ENCODE results near the gene CAPN15.

The CAPN15 gene

DNA sequence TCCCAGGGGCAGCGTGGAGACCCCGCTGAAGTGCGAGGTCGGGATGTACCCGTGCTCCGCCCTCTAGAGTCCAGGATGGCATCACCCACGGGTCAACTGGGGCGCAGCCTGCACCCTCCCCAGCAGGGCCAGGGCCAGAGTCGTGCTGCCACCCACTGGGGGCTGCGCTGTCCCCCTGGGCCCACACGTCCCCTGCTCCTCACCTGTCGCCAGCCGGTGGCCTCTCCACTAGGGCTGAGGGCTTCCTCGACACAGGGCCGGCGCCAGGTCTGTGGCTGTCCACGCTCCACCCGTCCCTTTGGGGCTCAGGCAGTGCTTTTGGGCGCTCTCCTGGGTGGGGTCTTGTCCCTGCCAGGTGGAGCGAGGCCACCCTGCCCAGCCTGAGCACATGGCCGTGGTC is 21.1 kb downstream of the CAPN15 start:
- DNase-seq: no peak

DNA sequence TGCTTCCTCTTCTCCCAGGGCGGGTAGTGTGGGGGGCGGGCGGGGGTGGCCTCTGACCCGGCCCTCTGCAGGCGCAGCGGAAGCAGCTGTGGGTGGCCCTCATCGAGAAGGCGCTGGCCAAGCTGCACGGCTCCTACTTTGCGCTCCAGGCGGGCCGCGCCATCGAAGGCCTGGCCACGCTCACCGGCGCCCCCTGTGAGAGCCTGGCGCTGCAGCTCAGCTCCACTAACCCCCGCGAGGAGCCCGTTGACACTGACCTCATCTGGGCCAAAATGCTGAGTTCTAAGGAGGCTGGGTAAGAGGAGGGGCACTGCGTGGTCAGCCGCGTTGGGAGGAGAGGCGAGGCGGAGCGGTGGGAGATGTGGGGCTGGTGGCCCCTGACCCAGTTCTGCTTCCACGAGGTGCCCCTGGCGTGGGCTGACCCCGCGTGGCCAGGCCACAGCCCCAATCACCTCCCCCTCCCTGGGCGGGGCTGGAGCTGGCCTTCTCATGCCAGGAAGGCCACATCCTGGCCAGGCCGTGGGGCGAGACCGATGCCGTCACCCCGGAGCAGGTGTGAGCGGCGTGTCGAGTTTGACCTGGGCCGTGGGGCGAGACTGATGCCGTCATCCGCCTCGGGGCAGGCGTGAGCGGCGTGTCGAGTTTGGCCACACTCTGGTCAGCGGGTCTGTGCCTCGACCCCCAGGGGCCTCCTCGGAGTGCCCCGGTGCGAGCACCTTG is 22.2 kb downstream of the CAPN15 start:
- no peak for DNase-seq

DNA sequence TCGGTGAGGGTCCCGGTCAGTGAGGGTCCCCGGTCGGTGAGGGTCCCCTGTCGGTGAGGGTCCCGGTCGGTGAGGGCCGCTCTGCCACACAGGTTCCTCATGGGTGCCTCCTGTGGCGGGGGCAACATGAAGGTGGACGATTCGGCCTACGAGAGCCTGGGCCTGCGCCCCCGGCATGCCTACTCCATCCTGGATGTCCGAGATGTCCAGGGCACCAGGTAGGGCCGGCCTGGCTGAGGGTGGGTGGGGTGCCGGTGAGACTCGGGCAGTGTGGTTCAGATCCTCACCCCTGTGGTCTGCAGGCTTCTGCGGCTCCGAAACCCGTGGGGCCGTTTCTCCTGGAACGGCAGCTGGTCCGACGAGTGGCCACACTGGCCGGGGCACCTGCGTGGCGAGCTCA is 23.7 kb downstream of the CAPN15 start:
- no peak for DNase-seq

DNA sequence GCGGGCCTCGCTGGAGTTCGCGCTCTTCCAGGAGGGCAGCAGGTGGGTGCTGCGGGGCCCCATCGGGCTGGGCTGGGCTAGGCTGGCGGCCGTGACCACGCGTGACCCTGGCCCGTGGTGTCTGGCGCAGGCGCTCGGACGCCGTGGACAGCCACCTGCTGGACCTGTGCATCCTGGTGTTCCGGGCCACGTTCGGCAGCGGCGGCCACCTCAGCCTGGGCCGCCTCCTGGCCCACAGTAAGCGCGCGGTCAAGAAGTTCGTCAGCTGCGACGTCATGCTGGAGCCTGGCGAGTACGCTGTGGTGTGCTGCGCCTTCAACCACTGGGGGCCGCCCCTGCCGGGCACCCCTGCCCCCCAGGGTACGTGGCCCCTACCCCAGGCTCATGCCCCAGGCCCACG is 24.7 kb downstream of the CAPN15 start:
- DNase-seq: no peak

- no peak for DNase-seq
Observed at GRCh38 chr16:553601-554296, 26.2 kb downstream of the CAPN15 start.

GRCh38 chr16:554297-554621 is 26.7 kb downstream of the CAPN15 start:
- no peak for DNase-seq

DNA sequence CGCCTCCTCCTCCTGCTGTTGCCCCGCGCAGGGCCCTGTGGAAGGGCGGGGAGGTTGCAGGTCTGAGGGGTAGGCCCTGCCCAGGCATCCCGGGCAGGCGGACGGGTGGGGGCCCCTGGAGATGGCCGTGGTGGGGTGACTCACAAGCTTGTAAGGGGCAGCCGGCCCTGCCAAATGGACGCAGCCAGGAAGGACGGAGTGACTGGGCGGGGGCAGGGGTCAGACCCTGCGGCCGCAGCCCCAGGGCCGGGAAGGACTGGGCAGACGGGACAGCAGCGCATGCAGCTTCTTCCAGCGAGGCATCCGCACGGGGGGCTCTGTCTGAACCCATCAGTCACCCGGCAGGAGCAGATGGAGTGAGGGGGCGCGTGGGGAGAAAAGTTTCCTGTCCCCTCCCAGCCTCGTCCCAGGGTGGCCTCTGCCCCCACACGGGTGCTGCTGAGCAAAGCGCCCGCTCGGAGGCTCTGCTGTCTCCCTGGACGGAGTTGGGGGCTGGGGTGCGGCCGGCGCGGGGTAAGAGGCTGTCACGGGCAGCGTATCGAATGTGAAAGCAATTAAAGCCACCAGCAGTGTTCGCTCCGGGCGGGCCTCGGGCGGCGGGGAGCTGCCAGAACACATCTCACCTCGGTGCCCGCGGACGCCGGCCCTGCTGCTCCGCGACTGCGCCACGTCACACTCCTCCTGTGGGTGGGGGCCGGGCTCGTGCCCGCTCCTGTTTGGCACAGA is 27.3 kb downstream of the CAPN15 start:
- DNase-seq: no peak

GRCh38 chr16:555528-556473 is 28.3 kb downstream of the CAPN15 start:
- DNase-seq: no peak

DNA sequence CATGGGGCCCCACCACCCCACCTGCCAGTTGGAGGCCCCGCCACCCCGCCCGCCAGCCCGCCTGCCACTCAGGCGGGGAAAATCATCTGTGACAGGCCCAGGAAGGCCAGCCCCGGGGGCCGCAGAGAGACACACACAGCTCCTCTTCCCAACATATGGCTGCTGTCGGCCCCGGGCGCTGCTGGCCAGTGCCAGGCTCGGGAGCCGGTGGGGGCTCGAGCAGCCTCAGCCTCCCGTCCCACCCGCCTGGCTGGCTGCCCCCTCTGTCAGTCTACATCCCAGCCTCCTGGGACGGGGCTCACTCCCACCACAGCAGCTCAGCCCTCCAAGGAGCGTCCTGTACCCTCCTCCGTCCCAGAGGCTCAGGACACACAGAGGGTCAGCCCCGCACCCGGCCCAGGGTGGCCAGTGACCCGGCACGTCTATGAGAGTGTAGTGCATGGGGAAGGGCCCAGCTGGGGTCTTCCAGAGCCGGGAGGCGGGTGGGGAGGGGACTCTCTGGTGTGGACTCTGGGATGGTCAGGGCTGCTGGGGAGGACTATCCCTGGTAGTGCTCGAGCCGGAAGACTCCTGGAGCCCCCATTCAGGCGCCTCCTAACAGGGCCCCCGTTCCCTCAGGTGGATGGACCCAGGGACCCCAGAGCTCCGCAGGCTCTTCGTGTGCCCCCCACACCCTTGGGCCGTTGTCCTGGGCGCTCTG is 29.1 kb downstream of the CAPN15 start:
- DNase-seq: no peak

GRCh38 chr16:557463-558297 is 30.2 kb downstream of the CAPN15 start:
- no peak for DNase-seq

- DNase-seq: no peak
Observed at GRCh38 chr16:558298-559020, 30.9 kb downstream of the CAPN15 start.

DNA sequence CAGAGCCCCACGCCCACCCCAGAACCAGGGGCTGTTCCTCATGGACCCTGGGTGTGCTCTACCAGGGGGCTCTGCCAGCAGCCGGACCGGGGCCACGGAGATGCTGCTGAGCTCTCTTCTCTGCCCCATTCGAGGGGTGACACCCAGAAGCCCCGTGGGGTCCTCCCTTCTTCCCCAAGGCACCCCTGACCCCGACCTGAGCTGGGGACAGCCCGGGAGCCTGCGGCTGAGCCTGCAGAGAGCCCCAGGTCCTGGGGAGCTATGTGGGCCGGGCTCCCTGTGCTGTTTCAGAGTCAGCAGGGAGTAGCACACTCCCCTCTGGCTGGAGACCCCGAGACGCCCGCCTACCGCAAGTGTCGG is 31.5 kb downstream of the CAPN15 start:
- no peak for DNase-seq

GRCh38 chr16:559411-560203 is 32.1 kb downstream of the CAPN15 start:
- no peak for DNase-seq

GRCh38 chr16:560204-560700 is 32.7 kb downstream of the CAPN15 start, which contains the start of gene PRR35:
Gene PRR35 (plus strand): TSS chr16:560394. CDS start chr16:563295, 2,901 bp downstream.
- DNase-seq: no peak

DNA sequence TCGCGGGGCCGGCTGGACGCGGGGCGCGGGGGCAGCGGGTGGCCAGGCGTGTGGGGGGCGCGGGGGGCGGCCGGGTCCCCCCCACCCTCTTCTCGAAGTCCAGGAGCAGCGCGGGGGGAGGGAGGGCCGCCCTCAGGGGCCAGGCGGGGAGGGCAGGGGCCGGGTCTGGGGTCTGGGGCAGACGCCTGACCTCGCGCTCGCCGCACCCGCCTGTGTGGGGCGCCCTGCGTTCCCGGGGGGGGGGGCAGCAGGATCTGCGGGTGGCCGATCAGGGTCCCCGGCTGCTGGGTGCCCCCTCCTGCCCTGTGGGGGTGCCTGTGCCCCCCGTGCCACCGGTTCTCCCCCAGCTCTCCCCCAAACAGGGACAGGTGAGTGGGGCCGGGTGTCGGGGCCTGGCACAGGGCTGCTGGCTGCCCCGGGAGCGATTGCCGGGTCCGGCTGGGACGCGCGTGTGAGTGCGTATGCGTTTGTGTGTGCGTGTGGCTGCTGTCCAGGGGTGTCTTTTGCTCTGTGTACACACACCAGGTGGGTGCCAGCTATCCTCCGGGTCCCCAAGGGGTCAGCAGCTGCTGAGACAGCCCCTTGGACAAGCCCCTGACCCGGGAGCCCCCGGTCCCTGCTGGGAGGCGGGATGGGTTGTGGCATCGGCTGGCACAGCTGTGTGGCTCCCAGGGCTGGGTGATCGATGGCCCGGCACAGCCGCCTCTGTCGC is 33.3 kb downstream of the CAPN15 start:
- no peak for DNase-seq

- no peak for DNase-seq
Observed at GRCh38 chr16:561413-561794, 33.9 kb downstream of the CAPN15 start.

DNA sequence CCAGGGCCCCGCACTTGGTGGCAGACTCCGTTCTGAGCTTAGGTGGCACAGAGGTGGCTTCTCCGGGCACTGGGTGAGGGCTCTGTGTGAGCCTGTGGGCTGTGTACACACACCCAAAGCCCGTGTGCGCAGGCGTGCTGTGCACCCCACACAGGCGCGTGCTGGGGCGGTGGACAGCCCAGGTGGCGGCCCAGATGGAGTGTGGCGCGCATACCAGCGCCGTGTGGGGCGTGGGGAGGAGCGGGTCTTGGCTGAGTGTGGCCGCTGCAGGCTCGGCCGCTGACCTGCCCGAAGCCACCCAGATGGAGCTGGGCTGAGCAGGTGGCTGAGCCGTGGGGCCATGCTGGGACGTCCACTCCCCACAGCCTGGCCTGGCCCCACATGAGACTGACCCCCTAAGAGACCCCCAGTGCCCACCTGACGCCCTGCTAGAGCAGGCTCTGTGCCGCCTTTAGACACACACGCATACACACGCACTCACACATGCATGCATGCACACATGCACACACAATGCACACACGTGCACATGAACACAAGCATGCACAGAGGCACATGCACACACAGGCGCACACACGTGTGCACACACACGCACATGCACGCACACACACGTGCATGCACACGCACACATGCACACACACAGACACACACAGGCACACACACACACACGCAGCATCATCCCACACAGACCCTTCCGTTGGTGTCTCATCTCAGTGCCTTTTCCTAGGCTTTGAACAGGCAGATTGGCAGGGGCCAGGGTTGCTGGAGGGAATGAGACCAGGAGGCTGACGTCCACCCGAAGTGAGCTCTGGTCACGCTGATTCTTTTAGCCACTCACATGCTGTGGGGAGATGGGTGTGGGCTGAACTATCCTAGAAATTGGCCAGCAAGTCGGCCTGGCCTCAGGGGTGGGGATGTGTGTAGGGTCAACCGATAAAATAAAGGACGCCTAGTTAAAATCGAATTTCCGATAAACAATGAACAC is 34.7 kb downstream of the CAPN15 start:
- DNase-seq: no peak
